Small intestine (tissue), 7 donors: ENCODE data around the gene ARID5B. TPM values are rescaled to one million over a fixed set of nuclear protein-coding genes. Genes with fewer than 3 reads are reported as not detected.
A peak's percentile ranks its signal among the peaks of the same experiment; 100 is the strongest.

Experiments
- DNase-seq, 2 donors: peaks; one replicate each; pipeline versions ENCODE4 v3.0.0 to v3.0.0-alpha.2; 2013
- FAIRE-seq: peaks from 2 replicates; lab custom pipeline; 2012; peaks lifted over from hg19 to GRCh38; lab: Jason Lieb, UNC
- H3K27ac ChIP-seq, 3 donors: one replicate each; pipeline ENCODE4 v1.5.1; 2013; ENCODE audit warnings: low read length in 2 of 3, mild to moderate bottlenecking in 2 of 3, control low read depth in 1 of 3, inconsistent platforms in 1 of 3, low read depth in 1 of 3, moderate library complexity in 1 of 3
- H3K27me3 ChIP-seq, 3 donors: one replicate each; pipeline ENCODE4 v1.6.1; 2013; ENCODE audit warnings: low read length in 3 of 3, inconsistent platforms in 1 of 3; ENCODE audit not compliant: control insufficient read depth in 3 of 3, insufficient read depth in 3 of 3
- H3K36me3 ChIP-seq, 3 donors: one replicate each; pipeline ENCODE4 v1.6.1; 2013; ENCODE audit warnings: low read length in 3 of 3, inconsistent platforms in 1 of 3, low read depth in 1 of 3, mild to moderate bottlenecking in 1 of 3, moderate library complexity in 1 of 3; ENCODE audit not compliant: control insufficient read depth in 3 of 3, insufficient read depth in 2 of 3
- H3K4me1 ChIP-seq, 3 donors: one replicate each; pipeline ENCODE4 v1.6.1; 2013; ENCODE audit warnings: low read length in 2 of 3, inconsistent platforms in 1 of 3, low read depth in 1 of 3, mild to moderate bottlenecking in 1 of 3, moderate library complexity in 1 of 3; ENCODE audit not compliant: control insufficient read depth in 3 of 3, insufficient read depth in 2 of 3
- H3K4me3 ChIP-seq, 3 donors: one replicate each; pipeline ENCODE4 v1.5.1; 2013; ENCODE audit warnings: low read length in 3 of 3, control low read depth in 1 of 3, inconsistent platforms in 1 of 3, low read depth in 1 of 3, mild to moderate bottlenecking in 1 of 3, moderate library complexity in 1 of 3
- H3K9me3 ChIP-seq, 2 donors: one replicate each; pipeline ENCODE4 v1.6.1; 2013; ENCODE audit warnings: low read depth in 1 of 2, low read length in 1 of 2; ENCODE audit not compliant: control insufficient read depth in 2 of 2, insufficient read depth in 1 of 2
- WGBS, 3 donors: extraction: QIAGEN DNeasy Blood & Tissue Kit; methylation state at CpG; one replicate each; pipeline ENCODE4 v1.1.7; 2013; 5-methylcytosine and 5-hydroxymethylcytosine counted together
- polyA plus RNA-seq, 4 donors: library from polyadenylated mRNA; stranded (reverse) in 3 of 4; unstranded in 1 of 4; fragments of 200-250 nt in 3 of 4; fragments of 120-200 nt in 1 of 4; gene quantifications; one replicate each; pipeline versions ENCODE4 v1.2.1 to v1.2.3, GENCODE V29; 2013
- donor health status: healthy with polysubstance abuse.
- donor health status: control.
- donor health status: control.
- donor health status: Bipolar disorder and iron deficiency.
- donor health status: healthy.

ARID5B gene
- polyA plus RNA-seq, 4 donors, result 1.1 to 24.6 (median 6.7) TPM

DNA sequence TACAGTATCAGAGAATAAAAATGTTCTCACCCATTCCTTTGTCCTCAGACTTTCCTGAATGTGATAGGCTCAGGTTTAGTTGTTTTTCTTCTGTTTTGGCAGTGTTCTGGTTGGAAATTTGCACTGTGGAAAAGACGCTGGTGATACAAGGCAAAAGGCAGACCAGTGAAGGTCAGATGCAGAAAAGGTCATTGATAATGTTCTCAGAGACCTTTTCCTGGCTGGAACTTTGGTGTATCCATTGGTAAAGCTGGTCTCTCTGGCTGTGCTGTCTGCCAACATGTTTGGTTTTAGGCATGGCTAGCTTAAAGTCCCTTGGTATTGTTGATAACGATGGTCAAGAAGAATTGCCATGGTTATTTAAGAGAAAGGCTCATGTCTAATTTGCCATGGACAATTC is 11.5 kb downstream of the ARID5B start:
- Histone ChIP-seq H3K4me3 (no peak overlapping the region), H3K4me1 (peaks cover 0 to 12% (median 5%) of the 10 kb centered on the region in 3 donors), H3K36me3 (peaks cover 1 to 33% (median 2%) of the 10 kb centered on the region in 3 donors), H3K27ac (no peak overlapping the region), H3K9me3 (peaks cover 0 to 6% of the 10 kb centered on the region in 2 donors), H3K27me3 (no peaks in the 10 kb centered on the region)
- WGBS, 3 donors, result 85 to 88% (median 88%) methylated on average over 2 of the region's 2 CpGs
- FAIRE-seq (no peak), DNase-seq (no peak)

DNA sequence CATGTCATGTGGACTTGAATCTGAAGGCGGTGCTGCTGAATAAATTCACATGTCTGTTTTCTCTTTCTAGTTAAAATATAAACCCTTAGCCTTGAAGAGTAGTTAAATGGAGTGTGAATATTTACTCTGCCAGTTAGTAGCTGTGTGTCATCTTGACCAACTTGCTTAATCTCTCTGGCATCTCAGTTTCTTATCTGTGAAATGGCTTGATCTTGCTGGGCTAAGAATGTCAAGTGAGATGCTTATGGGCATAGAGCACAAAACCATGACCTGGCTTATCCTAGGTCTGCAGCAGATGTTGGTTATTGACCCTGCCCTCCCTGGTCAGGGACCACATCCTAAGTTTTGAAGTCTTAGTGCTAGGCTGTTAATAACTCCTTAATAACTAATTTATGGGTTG is 16.6 kb downstream of the ARID5B start:
- Histone ChIP-seq H3K36me3 (peaks cover 0 to 34% (median 2%) of the 10 kb centered on the region in 3 donors), H3K4me3 (no peak overlapping the region), H3K27me3 (no peaks in the 10 kb centered on the region), H3K4me1 (peaks cover 0 to under 1% (median 0%) of the 10 kb centered on the region in 3 donors), H3K27ac (no peak overlapping the region), H3K9me3 (peaks cover 0 to 13% of the 10 kb centered on the region in 2 donors)
- no peak for FAIRE-seq
- DNase-seq, result no peak
- 95 to 96% (median 96%) methylated on average over 1 of the region's 1 CpG for WGBS, 3 donors

DNA sequence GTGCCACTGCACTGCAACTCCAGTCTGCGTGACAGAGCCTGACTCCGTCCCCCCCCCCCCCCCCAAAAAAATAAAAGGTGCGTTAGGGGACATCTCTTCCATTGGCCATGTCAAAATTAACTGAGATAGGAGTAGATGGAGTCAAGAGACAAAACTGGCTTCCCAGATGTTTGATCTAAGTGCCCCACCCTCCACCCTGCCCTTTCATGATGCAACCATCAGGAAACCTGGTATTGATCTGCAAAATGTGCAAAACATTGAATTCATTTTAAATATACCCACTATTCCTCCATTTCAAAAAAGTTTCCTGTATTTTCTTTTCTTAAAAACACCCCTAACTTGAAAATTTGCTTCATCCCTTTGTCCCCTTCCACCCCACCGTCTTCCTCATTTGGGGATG is 17.5 kb downstream of the ARID5B start:
- no peak overlapping the region for H3K27ac ChIP-seq
- WGBS, 3 donors, result 88 to 94% (median 92%) methylated on average over 4 of the region's 4 CpGs

DNA sequence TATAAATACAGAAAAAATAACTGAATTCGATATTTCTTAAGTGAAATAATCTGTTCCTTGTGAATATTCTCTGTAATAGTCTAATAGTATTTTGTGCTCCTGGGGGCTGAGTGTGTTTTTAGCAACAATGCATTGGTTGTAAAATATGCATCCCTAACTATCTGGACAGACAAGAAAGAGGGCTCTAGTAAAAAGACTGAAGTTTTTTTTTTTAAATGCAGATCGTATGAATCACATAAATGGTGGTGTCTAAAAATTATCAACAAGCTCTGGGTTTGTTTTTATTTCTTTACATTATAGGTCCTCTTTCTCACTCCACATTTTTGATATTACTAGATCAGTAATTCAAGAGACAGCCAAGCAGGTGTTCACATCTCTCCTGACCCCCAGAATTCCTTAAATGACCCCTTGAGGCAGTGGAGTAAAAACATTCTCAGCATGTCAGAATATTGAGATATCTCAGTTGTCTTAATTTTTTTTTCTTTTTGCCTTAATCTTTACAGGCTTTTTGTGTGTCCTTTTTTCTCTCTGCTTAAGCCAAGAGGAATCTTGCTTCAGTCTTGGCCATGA is 18.2 kb downstream of the ARID5B start:
- no peak overlapping the region for H3K27ac ChIP-seq
- WGBS, 3 donors, result 67 to 75% (median 71%) methylated on average over 2 of the region's 2 CpGs
- peaks cover 0 to 13% of the 10 kb centered on the region in 2 donors for H3K9me3 ChIP-seq
- no peaks in the 10 kb centered on the region for H3K27me3 ChIP-seq
- DNase-seq (no peak), FAIRE-seq (no peak)
- H3K36me3 ChIP-seq, result peaks cover 0 to 31% (median 2%) of the 10 kb centered on the region in 3 donors
- H3K4me1 ChIP-seq, result peaks cover 0 to 6% (median 0%) of the 10 kb centered on the region in 3 donors
- no peak overlapping the region for H3K4me3 ChIP-seq

More for the DNA sequence above, 17.5 kb downstream of the ARID5B start:
- Histone ChIP-seq H3K36me3 (peaks cover 0 to 32% (median 2%) of the 10 kb centered on the region in 3 donors), H3K4me3 (no peak overlapping the region), H3K9me3 (peaks cover 0 to 13% of the 10 kb centered on the region in 2 donors), H3K4me1 (peaks cover 0 to 4% (median 0%) of the 10 kb centered on the region in 3 donors), H3K27me3 (no peaks in the 10 kb centered on the region)
- DNase-seq, result no peak
- FAIRE-seq, result no peak

DNA sequence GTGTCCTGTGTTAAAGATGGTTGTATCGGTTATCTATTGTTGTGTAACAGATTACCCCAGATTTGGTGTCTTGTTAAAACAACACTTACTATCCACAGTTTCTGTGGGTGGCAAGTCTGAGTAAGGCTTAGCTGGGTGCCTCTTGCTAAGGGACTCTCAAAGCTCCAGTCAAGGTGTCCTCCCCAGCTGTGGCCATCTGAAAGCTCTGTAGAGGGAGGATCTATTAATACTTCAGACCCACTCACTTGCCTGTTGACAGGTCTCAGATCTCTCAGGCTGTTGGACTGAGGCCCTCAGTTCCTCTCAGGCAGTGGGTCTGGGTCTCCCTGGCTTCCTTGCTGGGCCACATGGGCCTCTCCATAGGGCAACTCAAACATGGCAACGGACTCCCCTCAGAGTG is 19.6 kb downstream of the ARID5B start:
- Histone ChIP-seq H3K27ac (peak overlapping the region in 1 of 3 donors; percentile 12), H3K27me3 (no peaks in the 10 kb centered on the region), H3K4me3 (no peak overlapping the region), H3K36me3 (peaks cover 0 to 22% (median under 1%) of the 10 kb centered on the region in 3 donors), H3K4me1 (peaks cover 0 to 6% (median 0%) of the 10 kb centered on the region in 3 donors), H3K9me3 (peaks cover 0 to 13% of the 10 kb centered on the region in 2 donors)
- 94 to 97% (median 97%) methylated on average over 2 of the region's 2 CpGs for WGBS, 3 donors
- FAIRE-seq, result no peak
- no peak for DNase-seq

DNA sequence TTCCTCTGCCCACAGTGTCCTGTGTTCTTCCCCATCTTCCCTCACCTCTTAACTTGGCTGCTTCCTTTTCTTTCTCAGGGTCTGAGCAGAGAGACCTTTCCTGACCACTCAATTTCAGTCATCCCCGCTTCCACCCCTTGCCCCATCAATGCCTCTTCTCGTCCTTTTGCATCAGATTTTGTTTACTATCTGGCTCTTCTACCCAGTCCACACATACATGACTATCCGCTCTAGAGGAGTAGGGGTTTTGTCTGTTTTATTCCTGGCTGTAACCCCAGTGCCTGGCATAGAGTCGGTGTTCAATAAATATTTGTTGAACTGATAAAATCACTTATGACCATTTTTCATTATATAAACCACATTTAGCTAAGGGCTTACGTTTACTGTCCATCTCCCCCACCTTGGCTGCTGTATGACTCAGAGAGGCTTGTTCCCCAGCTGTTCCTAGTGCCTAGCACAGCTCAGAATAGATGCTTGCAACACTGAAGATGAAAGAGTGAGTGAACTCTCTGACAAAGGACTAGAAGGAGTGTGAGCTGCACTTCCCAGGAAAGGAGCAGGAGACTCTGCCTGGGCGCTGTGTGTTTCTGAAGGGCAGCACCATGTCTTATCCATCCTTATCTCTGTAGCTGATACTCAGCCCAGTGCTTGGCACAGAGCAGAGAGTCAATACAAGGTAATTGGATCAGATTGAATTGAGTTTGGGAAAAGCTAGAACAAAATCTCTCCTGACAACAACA is 21.9 kb downstream of the ARID5B start:
- Histone ChIP-seq H3K4me3 (no peak overlapping the region), H3K27ac (peak overlapping the region in 1 of 3 donors; percentile 50), H3K36me3 (peaks cover 0 to 18% (median 0%) of the 10 kb centered on the region in 3 donors), H3K9me3 (peaks cover 0 to 3% of the 10 kb centered on the region in 2 donors), H3K27me3 (no peaks in the 10 kb centered on the region), H3K4me1 (peaks cover 0 to 6% (median 0%) of the 10 kb centered on the region in 3 donors)
- 27 to 54% (median 45%) methylated on average over 6 of the region's 6 CpGs for WGBS, 3 donors
- DNase-seq, result peak in 1 of 2 donors; percentile 40
- no peak for FAIRE-seq

DNA sequence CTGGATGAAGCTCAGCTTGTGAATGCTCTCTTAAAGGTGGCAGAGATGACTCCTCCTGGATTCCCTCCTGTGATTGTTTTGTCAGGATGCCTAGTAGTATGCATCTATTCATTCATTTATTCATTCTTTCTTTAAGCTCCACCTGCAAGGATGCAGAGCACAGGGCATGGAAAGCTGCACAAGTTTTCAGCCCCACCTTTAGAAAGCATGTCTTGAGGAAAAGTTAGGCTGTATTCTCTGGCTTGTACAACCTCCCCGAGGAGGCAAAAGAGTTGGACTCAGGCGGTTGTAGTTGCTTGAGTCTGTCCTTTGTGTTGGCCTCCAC is 22.4 kb downstream of the ARID5B start:
- Histone ChIP-seq H3K4me3 (no peak overlapping the region), H3K9me3 (no peaks in the 10 kb centered on the region), H3K4me1 (peaks cover 0 to 6% (median 0%) of the 10 kb centered on the region in 3 donors), H3K27ac (no peak overlapping the region), H3K36me3 (peaks cover 0 to 21% (median 0%) of the 10 kb centered on the region in 3 donors), H3K27me3 (no peaks in the 10 kb centered on the region)
- FAIRE-seq (no peak), DNase-seq (no peak)
- WGBS, 3 donors, result 51 to 66% (median 53%) methylated on average over 2 of the region's 2 CpGs

DNA sequence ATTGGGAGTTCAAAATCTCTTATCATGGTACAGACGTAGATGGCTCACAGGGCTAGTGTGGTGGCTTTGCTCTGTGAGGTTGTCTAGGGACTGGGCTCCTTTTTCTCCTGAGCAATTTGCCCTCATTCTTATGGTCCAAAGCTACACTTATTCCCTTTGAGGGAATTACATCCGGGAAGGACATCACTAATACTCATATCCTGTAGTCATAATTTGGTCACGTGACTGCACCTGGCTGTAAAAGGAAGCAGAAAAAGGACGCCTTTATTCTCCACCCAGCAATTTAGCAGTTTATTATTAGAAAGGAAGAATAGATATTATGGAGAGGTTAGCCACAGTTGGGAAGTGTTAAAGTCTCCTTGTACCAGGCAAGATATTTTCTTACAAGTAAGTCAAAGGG is 28.1 kb downstream of the ARID5B start:
- Histone ChIP-seq H3K27me3 (no peaks in the 10 kb centered on the region), H3K27ac (peak overlapping the region in 2 of 3 donors; percentile 9 to 59), H3K4me1 (peaks cover 0 to 14% (median 0%) of the 10 kb centered on the region in 3 donors), H3K9me3 (peaks cover 0 to 3% of the 10 kb centered on the region in 2 donors), H3K4me3 (no peak overlapping the region), H3K36me3 (peaks cover 0 to 17% (median 5%) of the 10 kb centered on the region in 3 donors)
- DNase-seq (peak; percentile 57 to 63), FAIRE-seq (no peak)
- 31 to 64% (median 41%) methylated on average over 4 of the region's 4 CpGs for WGBS, 3 donors
